TTC549 (cell line): ENCODE results near the gene STYXL1.
"Not testable (repeated sequence)": the region's sequence is repeated elsewhere in the genome, so short reads cannot be mapped to it uniquely, and the experiment has no call there.

Experiments
- FAIRE-seq: peaks from 2 replicates; lab custom pipeline; 2012; peaks lifted over from hg19 to GRCh38; lab: Jason Lieb, UNC

The STYXL1 gene

GRCh38 chr7:76029682-76030081 lies 18.1 kb downstream of the STYXL1 start:
- not testable (repeated sequence) for FAIRE-seq

GRCh38 chr7:76023002-76023401 lies 24.8 kb downstream of the STYXL1 start:
- FAIRE-seq = no peak

GRCh38 chr7:76022026-76022780 lies 25.6 kb downstream of the STYXL1 start:
- no peak for FAIRE-seq

- FAIRE-seq = no peak
These were observed 27.6 kb downstream of the STYXL1 start for GRCh38 chr7:76020031-76020714.

- FAIRE-seq = not testable (repeated sequence)
These were observed 29.3 kb downstream of the STYXL1 start for GRCh38 chr7:76018520-76018919.

DNA sequence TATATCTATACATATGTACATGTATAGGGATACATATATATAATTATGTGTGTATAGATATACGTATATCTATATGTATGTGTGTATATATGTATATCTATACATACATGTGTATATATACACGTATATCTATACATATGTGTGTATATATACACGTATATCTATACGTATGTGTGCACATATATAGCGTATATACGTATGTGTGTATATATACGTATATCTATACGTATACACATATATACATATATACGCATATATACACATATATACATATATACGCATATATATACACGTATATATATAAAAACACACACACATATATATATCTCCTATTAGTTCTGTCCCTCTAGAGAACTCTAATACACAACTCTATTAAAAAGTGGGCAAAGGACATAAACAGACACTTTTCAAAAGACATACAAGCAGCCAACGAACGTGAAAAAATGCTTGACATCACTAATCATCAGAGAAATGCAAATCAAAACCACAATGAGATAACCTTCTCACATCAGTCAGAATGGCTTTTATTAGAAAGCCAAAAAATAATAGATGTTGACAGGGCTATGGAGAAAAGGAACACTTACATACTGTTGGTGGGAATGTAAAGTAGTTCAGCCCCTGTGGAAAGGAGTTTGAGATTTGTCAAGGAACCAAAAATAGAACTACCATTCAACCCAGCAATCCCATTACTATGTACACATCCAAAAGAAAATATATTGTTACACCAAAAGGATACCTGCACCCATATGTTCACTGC lies 31.4 kb downstream of the STYXL1 start:
- FAIRE-seq = no peak

GRCh38 chr7:76011442-76011861 lies 36.3 kb downstream of the STYXL1 start:
- FAIRE-seq = no peak

DNA sequence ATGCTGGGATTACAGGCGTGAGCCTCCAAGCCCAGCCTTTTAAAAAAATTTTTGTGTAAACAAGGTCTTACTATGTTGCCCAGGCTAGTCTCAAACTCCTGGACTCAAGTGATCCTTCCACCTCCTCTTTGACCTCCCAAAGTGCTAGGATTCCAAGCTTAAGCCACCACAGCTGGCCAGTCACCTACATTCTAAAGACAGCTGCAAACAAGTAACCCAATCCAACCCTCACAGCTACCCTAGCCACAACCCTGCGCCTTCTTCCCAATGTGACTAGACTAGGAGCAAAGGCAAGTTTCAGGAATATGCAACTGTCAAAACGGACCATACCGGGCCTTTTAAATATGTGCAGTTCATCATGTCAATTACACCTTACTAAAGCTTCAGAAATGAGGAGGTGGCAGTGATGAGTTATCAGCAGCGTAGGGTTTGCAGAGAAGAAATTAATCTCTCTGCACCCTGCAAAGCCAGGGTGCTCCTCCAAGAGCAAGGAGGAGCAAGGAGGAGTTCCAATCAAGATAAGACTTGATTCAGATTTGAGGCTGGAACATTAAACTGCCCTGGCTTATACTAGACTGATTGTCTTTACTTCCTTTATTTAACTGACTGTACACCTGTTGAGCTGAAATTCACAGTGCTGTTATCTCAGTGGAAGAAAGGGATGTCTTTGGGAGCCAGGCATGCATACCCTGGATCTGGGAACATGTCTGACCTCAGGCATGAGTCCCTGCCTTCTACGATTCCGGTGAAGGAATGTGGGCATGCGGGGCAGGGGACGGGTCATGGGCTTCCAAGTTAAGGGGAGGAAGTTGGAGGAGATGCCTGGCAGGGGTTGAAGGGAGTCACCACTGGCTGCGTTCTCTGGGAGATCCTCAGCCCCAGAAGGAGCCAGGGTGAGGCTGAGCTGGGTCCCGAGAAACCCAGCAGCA lies 37.9 kb downstream of the STYXL1 start:
- FAIRE-seq = no peak

GRCh38 chr7:76008156-76008687 lies 39.6 kb downstream of the STYXL1 start:
- FAIRE-seq = no peak

- not testable (repeated sequence) for FAIRE-seq
These were observed 42.8 kb downstream of the STYXL1 start for GRCh38 chr7:76005004-76005403.

GRCh38 chr7:76003351-76003750 lies 44.4 kb downstream of the STYXL1 start:
- no peak for FAIRE-seq

- FAIRE-seq = no peak
These were observed 45.0 kb downstream of the STYXL1 start for GRCh38 chr7:76002822-76003221.

DNA sequence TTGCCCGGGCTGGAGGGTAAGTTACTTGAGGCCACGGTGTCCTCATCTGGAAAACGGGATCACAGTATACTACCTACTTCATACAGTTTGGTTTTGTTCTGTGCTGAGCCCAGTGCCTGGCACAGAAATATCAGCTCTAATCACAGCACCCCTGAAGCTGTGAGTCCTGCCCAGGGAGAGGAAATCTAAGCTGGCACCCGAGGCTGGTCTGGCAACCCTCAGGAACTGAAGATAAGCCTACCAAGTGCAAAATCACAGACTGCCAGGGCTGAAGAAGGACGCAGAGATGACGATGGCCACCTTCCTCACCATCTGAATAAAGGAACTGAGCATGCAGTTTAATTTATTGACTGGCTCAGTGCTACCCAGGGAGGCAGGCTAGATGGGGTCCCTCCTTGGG lies 45.7 kb downstream of the STYXL1 start:
- FAIRE-seq = no peak

GRCh38 chr7:76000566-76000965 lies 47.2 kb downstream of the STYXL1 start:
- no peak for FAIRE-seq

GRCh38 chr7:75998038-75998437 lies 49.8 kb downstream of the STYXL1 start:
- FAIRE-seq = no peak

GRCh38 chr7:75996476-75996875 lies 51.3 kb downstream of the STYXL1 start:
- FAIRE-seq = no peak

GRCh38 chr7:75995996-75996395 lies 51.8 kb downstream of the STYXL1 start:
- FAIRE-seq = no peak

GRCh38 chr7:75995052-75995471 lies 52.7 kb downstream of the STYXL1 start:
- no peak for FAIRE-seq

- no peak for FAIRE-seq
These were observed 53.3 kb downstream of the STYXL1 start, which contains the start of gene TMEM120A for GRCh38 chr7:75994388-75995051. Gene TMEM120A, minus strand, starts transcription at chr7:75994595. Its CDS starts 25 bp downstream, at chr7:75994570.

- no peak for FAIRE-seq
These were observed 54.0 kb downstream of the STYXL1 start for GRCh38 chr7:75993689-75994387.
